K562 (cell line): ENCODE results near the gene ABCC1. TPM values are rescaled to one million over a fixed set of nuclear protein-coding genes. Genes with fewer than 3 reads are reported as not detected.
A peak's percentile ranks its signal among the peaks of the same experiment; 100 is the strongest.

Experiments used
- ATAC-seq: fragments of 200-7000 bp; cut with Tn5 transposase; 3 replicates; pipeline ENCODE4 v1.9.1; 2020; ENCODE audit warnings: moderate library complexity
- BruUV-seq: library from RNA; stranded (reverse); fragments of 400-500 nt; replicated peaks from 2 replicates; lab custom pipeline; 2021; lab: Mats Ljungman, UMichigan
- CTCF ChIA-PET: fragments of 300-600 bp; formaldehyde crosslinking; extraction: SDS; loops from one replicate; lab custom pipeline; 2021; ENCODE audit warnings: low intra/inter-chr PET ratio; lab: Yijun Ruan, JAX
- POLR2A ChIA-PET: fragments of 300-600, 350-650 bp; sonication (Branson Sonifier 250); formaldehyde crosslinking; extraction: SDS; loops from one replicate; lab custom pipeline; 2021; ENCODE audit warnings: antibody characterized with exemption, inconsistent platforms; lab: Yijun Ruan, JAX
- DNase-seq, 4 experiments: peaks; one replicate each; pipeline versions ENCODE4 v3.0.0 to v3.0.0-alpha.2; 2011 to 2018; ENCODE audit warnings: low spot score in 3 of 4, mixed read lengths in 3 of 4; ENCODE audit errors: extremely low read depth in 1 of 4
- FAIRE-seq: peaks from 2 replicates; lab custom pipeline; 2011; peaks lifted over from hg19 to GRCh38; lab: Jason Lieb, UNC
- H2AFZ ChIP-seq: 2 replicates; pipeline ENCODE4 v1.6.0; 2011; ENCODE audit warnings: low read depth, low read length, control low read depth, inconsistent platforms
- H3K27ac ChIP-seq: fragments of 200-600 bp; 3 replicates; pipeline ENCODE4 v1.8.0; 2011; ENCODE audit warnings: low read depth, mild to moderate bottlenecking, control low read depth, inconsistent platforms, low read length, moderate library complexity, mixed read lengths; ENCODE audit errors: extremely low read depth
- H3K27me3 ChIP-seq, 2 experiments: fragments of 300-600 bp in 1 of 2; 2 replicates in 1 of 2; 3 replicates in 1 of 2; pipeline versions ENCODE4 v1.6.0 to v1.8.0; 2011; ENCODE audit warnings: inconsistent platforms in 2 of 2, low read length in 2 of 2, mild to moderate bottlenecking in 1 of 2, mixed read lengths in 1 of 2, moderate library complexity in 1 of 2; ENCODE audit not compliant: control insufficient read depth in 2 of 2, insufficient read depth in 2 of 2
- H3K36me3 ChIP-seq: fragments of 300-600 bp; 3 replicates; pipeline ENCODE4 v1.8.0; 2011; ENCODE audit warnings: mild to moderate bottlenecking, low read length, inconsistent platforms; ENCODE audit not compliant: control insufficient read depth, insufficient read depth
- H3K4me1 ChIP-seq, 2 experiments: fragments of 200-600 bp in 1 of 2; replicated peaks in 1 of 2; 2 replicates in 1 of 2; 3 replicates in 1 of 2; pipeline versions ENCODE4 v1.5.1 to v1.8.0; 2011; ENCODE audit warnings: inconsistent platforms in 2 of 2, low read length in 2 of 2, mild to moderate bottlenecking in 1 of 2, mixed read lengths in 1 of 2, moderate library complexity in 1 of 2; ENCODE audit not compliant: control insufficient read depth in 2 of 2, insufficient read depth in 2 of 2
- H3K4me2 ChIP-seq: 2 replicates; pipeline ENCODE4 v1.6.1; 2011; ENCODE audit warnings: low read length, control low read depth, inconsistent platforms, mixed read lengths; ENCODE audit not compliant: insufficient read depth
- H3K4me3 ChIP-seq: fragments of 200-600 bp; sonication (generic), shearing (Covaris generic); 2 replicates; pipeline ENCODE4 v1.5.1; 2016; ENCODE audit warnings: control low read depth, inconsistent platforms
- H3K79me2 ChIP-seq: fragments of 200-600 bp; 3 replicates; pipeline ENCODE4 v1.8.0; 2011; ENCODE audit warnings: low read length, inconsistent platforms; ENCODE audit not compliant: control insufficient read depth, insufficient read depth
- H3K9ac ChIP-seq, 2 experiments: 2 replicates each; pipeline versions ENCODE4 v1.6.0 to v1.6.1; 2011; ENCODE audit warnings: low read depth in 2 of 2, low read length in 2 of 2, control low read depth in 1 of 2, inconsistent platforms in 1 of 2, mild to moderate bottlenecking in 1 of 2, mixed read lengths in 1 of 2; ENCODE audit not compliant: insufficient read depth in 1 of 2
- H3K9me1 ChIP-seq: one replicate; pipeline ENCODE4 v1.6.0; 2011; ENCODE audit warnings: inconsistent platforms, mild to moderate bottlenecking, low read length, moderate library complexity; ENCODE audit not compliant: control insufficient read depth, insufficient read depth
- H3K9me3 ChIP-seq: replicated peaks from 2 replicates; pipeline ENCODE4 v1.5.1; 2011; ENCODE audit warnings: low read depth, low read length, inconsistent platforms; ENCODE audit not compliant: control insufficient read depth, insufficient read depth
- H4K20me1 ChIP-seq: replicated peaks from 2 replicates; pipeline ENCODE4 v1.6.1; 2011; ENCODE audit warnings: low read length, inconsistent platforms, mixed read lengths; ENCODE audit not compliant: control insufficient read depth, insufficient read depth
- CEBPB ChIP-seq: fragments of 450-650 bp; IDR thresholded peaks from 2 replicates; pipeline ENCODE4 v1.6.1; 2016; ENCODE audit warnings: missing genetic modification characterization, missing compliant biosample characterization
- GATA2 ChIP-seq: sonication (generic); formaldehyde crosslinking; IDR thresholded peaks from 2 replicates; pipeline ENCODE4 v1.4.0; 2020; ENCODE audit warnings: mild to moderate bottlenecking, missing genetic modification reagents
- HBP1 ChIP-seq: fragments of 450-650 bp; formaldehyde crosslinking; IDR thresholded peaks from 2 replicates; pipeline ENCODE4 v1.4.0; 2022; ENCODE audit warnings: missing genetic modification characterization
- RAD21 ChIP-seq, 2 experiments: fragments of 250-450 bp in 1 of 2; fragments of 450-650 bp in 1 of 2; sonication (Bioruptor Pico) in 1 of 2; formaldehyde crosslinking in 1 of 2; IDR thresholded peaks in 1 of 2; conservative IDR thresholded peaks in 1 of 2; 2 replicates each; pipeline versions ENCODE4 v1.4.0 to v1.8.0; 2020 to 2022; ENCODE audit warnings: mild to moderate bottlenecking in 2 of 2, moderate library complexity in 1 of 2
- STAG1 ChIP-seq: sonication (generic); formaldehyde crosslinking; IDR thresholded peaks from 2 replicates; pipeline ENCODE4 v1.5.0; 2020; ENCODE audit warnings: missing genetic modification reagents, borderline replicate concordance
- XRCC5 ChIP-seq: fragments of 200-400 bp; formaldehyde crosslinking; IDR thresholded peaks from 2 replicates; pipeline ENCODE4 v1.6.1; 2017; ENCODE audit warnings: low read depth, mild to moderate bottlenecking, low read length
- ZBTB33 ChIP-seq: sonication (generic); formaldehyde crosslinking; IDR thresholded peaks from 2 replicates; pipeline ENCODE4 v1.8.1; 2023; ENCODE audit warnings: mild to moderate bottlenecking, missing genetic modification reagents
- WGBS: fragments of 100-300 bp; shearing (Covaris generic); methylation state at CpG from one replicate; pipeline ENCODE4 v1.1.6; 2016; ENCODE audit warnings: low coverage, mixed read lengths; ENCODE audit not compliant: insufficient coverage; ENCODE audit errors: missing lambda C conversion rate; 5-methylcytosine and 5-hydroxymethylcytosine counted together
- in situ Hi-C: fragments of 300-500 bp; cut with MboI; formaldehyde crosslinking; loops from 4 replicates; pipeline ENCODE4 v1.15.0; 2018; ENCODE audit warnings: inconsistent platforms, mixed read lengths
- intact Hi-C: fragments of 100-400 bp; cut with micrococcal nuclease; formaldehyde crosslinking; loops from 2 replicates; pipeline ENCODE4 v1.14.2; 2022
- polyA plus RNA-seq, 8 experiments: library from polyadenylated mRNA; depleted of rRNA in 4 of 8; stranded (reverse) in 5 of 8; unstranded in 3 of 8; fragments of >200 nt; fragmentation: Nextera tagmentation in 2 of 8; fragmentation: Illumina TruSeq in 1 of 8; extraction: Ambion mirVana in 2 of 8; extraction: Trizol in 1 of 8; gene quantifications; 2 replicates each; pipeline versions ENCODE4 v1.2.1 to v1.2.3, GENCODE V29; 2011 to 2014; ENCODE audit warnings: inconsistent platforms in 1 of 8, missing spikeins in 1 of 8
- total RNA-seq, 7 experiments: library from RNA; depleted of rRNA in 6 of 7; stranded (reverse); fragments of >200 nt in 6 of 7; fragmentation: Illumina TruSeq in 2 of 7; extraction: Trizol in 2 of 7; gene quantifications; 2 replicates each; pipeline versions ENCODE4 v1.2.1 to v1.2.3, GENCODE V29; 2011 to 2021; ENCODE audit warnings: low replicate concordance in 1 of 7
- TF ChIP-seq, protein P1 (sequence below): sonication (generic); formaldehyde crosslinking; IDR thresholded peaks from 2 replicates; pipeline ENCODE4 v1.9.0; 2022; ENCODE audit warnings: mild to moderate bottlenecking, missing genetic modification reagents
- TF ChIP-seq, protein P2 (sequence below): sonication (generic); IDR thresholded peaks from 2 replicates; pipeline ENCODE4 v1.6.1; 2016
- TF ChIP-seq, protein P3 (sequence below), 3 experiments: IDR thresholded peaks in 2 of 3; conservative IDR thresholded peaks in 1 of 3; 2 replicates each; pipeline ENCODE4 v1.5.1; 2011 to 2012; ENCODE audit warnings: low read length in 3 of 3, mild to moderate bottlenecking in 3 of 3, control low read depth in 2 of 3, improper control_type of control experiment in 1 of 3, inconsistent platforms in 1 of 3, low read depth in 1 of 3, mixed read lengths in 1 of 3, moderate library complexity in 1 of 3; ENCODE audit not compliant: insufficient read depth in 2 of 3

The ABCC1 gene
- total and polyA plus RNA-seq, 9 of the 15 experiments (the other 6 are each of a cell fraction or from before 2014, with no cell fraction given) = 3.9 to 41.6 (median 10.0) TPM

DNA sequence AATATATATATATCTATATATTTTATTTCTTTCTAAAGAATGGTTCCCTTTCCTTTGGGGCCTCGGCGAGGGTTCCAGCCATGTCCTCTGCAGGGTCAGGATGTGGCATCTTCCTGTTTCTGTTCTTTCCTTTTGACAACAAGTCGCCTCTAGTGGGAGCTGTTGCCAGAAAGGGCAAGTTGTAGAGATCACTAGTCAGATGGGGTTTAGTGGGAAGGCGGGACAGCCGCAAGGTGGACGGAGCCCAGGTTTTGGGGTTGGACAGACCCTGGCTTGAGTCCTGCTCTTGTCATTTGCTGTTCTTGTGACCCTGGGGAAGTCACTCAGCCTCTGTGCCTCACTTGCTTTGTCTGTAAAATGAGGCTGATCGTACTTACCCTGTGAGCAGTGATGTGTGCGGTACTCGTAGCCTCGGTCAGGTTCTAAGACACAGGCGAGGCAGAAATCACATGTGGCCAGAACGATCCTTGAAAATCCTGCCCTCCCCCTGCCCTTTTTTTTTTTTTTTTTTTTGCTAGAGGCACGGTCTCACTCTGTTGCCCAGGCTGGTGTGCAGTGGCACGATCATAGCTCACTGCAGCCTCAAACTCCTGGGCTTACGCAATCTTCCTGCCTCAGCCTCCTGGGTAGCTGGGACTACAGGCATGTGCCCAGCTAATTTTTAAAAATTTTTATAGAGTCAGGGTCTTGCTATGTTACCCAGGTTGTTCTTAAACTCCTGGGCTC is 193.8 kb downstream of the ABCC1 start:
- peak; percentile 86 for ATAC-seq
- Histone ChIP-seq H4K20me1 (no peaks in the 10 kb centered on the region), H3K9me3 (no peaks in the 10 kb centered on the region), H3K4me2 (no peak overlapping the region), H3K9me1 (no peaks in the 10 kb centered on the region), H3K36me3 (peaks cover 54% of the 10 kb centered on the region; the same call in 2 of the 3 replicates), H2AFZ (no peak overlapping the region), H3K79me2 (no peaks in the 10 kb centered on the region), H3K4me1 (no peaks in the 10 kb centered on the region), H3K27ac (no peak overlapping the region), H3K9ac (no peak overlapping the region), H3K27me3 (no peaks in the 10 kb centered on the region), H3K4me3 (no peak overlapping the region)
- DNase-seq = peak; percentile 50 to 83 (median 67)
- BruUV-seq = no TSS peak
- TF ChIP-seq, protein P1, sequence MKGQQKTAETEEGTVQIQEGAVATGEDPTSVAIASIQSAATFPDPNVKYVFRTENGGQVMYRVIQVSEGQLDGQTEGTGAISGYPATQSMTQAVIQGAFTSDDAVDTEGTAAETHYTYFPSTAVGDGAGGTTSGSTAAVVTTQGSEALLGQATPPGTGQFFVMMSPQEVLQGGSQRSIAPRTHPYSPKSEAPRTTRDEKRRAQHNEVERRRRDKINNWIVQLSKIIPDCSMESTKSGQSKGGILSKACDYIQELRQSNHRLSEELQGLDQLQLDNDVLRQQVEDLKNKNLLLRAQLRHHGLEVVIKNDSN = no peak
- TF ChIP-seq HBP1 = no peak
- peak in 1 of 2 experiments; percentile 9; a peak in 1 of 4 replicates for TF ChIP-seq RAD21 (CRISPR knock-in tag; conservative IDR thresholded peaks at IDR 0.05 in 1 of 2, IDR thresholded peaks at IDR 0.05 in 1 of 2)
- no peak for TF ChIP-seq STAG1 (CRISPR knock-in tag)
- TF ChIP-seq, protein P2, sequence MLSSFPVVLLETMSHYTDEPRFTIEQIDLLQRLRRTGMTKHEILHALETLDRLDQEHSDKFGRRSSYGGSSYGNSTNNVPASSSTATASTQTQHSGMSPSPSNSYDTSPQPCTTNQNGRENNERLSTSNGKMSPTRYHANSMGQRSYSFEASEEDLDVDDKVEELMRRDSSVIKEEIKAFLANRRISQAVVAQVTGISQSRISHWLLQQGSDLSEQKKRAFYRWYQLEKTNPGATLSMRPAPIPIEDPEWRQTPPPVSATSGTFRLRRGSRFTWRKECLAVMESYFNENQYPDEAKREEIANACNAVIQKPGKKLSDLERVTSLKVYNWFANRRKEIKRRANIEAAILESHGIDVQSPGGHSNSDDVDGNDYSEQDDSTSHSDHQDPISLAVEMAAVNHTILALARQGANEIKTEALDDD = peak; percentile 90
- TF ChIP-seq CEBPB = 0 out of 2 replicates have a peak, but pooled peaks have one; percentile 34
- TF ChIP-seq XRCC5 = no peak
- TF ChIP-seq GATA2 (CRISPR knock-in tag) = peak; percentile 55
- TF ChIP-seq, protein P3, sequence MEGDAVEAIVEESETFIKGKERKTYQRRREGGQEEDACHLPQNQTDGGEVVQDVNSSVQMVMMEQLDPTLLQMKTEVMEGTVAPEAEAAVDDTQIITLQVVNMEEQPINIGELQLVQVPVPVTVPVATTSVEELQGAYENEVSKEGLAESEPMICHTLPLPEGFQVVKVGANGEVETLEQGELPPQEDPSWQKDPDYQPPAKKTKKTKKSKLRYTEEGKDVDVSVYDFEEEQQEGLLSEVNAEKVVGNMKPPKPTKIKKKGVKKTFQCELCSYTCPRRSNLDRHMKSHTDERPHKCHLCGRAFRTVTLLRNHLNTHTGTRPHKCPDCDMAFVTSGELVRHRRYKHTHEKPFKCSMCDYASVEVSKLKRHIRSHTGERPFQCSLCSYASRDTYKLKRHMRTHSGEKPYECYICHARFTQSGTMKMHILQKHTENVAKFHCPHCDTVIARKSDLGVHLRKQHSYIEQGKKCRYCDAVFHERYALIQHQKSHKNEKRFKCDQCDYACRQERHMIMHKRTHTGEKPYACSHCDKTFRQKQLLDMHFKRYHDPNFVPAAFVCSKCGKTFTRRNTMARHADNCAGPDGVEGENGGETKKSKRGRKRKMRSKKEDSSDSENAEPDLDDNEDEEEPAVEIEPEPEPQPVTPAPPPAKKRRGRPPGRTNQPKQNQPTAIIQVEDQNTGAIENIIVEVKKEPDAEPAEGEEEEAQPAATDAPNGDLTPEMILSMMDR (IDR thresholded peaks at IDR 0.05 in 2 of 3, conservative IDR thresholded peaks at IDR 0.05 in 1 of 3; ENCODE audit: insufficient read depth in 2 of 3, low read depth in 1 of 3, low read length in 3 of 3) = peak; percentile 56 to 69 (median 58)
- 0 out of 2 replicates have a peak, but pooled peaks have one; percentile 51 for TF ChIP-seq ZBTB33 (CRISPR knock-in tag)
- WGBS = 79% methylated on average over 14 of the region's 15 CpGs
- ChIA-PET POLR2A (interaction anchor here (0.9 kb wide), 1 partner anchor 11 kb away, joined by 3 read pairs; no protein-coding TSS in a partner anchor), CTCF (no interaction called here)
- intact Hi-C loops = no loop called here
- in situ Hi-C loops = no loop called here
- peak; percentile 68 for FAIRE-seq
